Breast epithelium (tissue), 3 donors: ENCODE results near the gene RIPK1.

ENCODE experiments used
- POLR2A ChIP-seq: fragments of 450-650 bp; IDR thresholded peaks from one replicate; pipeline ENCODE4 v1.6.1; 2016; ENCODE audit warnings: antibody characterized with exemption, mild to moderate bottlenecking, moderate library complexity
- POLR2AphosphoS5 ChIP-seq, 3 donors: sonication (generic); formaldehyde crosslinking; IDR thresholded peaks; one replicate each; pipeline ENCODE4 v1.6.1; 2017; ENCODE audit warnings: antibody characterized with exemption in 3 of 3
- TF ChIP-seq, protein P1 (sequence below), 3 donors: fragments of 450-650 bp; IDR thresholded peaks; one replicate each; pipeline ENCODE4 v1.5.1; 2016 to 2017; ENCODE audit warnings: antibody characterized with exemption in 3 of 3, mild to moderate bottlenecking in 3 of 3, moderate library complexity in 3 of 3

DNA sequence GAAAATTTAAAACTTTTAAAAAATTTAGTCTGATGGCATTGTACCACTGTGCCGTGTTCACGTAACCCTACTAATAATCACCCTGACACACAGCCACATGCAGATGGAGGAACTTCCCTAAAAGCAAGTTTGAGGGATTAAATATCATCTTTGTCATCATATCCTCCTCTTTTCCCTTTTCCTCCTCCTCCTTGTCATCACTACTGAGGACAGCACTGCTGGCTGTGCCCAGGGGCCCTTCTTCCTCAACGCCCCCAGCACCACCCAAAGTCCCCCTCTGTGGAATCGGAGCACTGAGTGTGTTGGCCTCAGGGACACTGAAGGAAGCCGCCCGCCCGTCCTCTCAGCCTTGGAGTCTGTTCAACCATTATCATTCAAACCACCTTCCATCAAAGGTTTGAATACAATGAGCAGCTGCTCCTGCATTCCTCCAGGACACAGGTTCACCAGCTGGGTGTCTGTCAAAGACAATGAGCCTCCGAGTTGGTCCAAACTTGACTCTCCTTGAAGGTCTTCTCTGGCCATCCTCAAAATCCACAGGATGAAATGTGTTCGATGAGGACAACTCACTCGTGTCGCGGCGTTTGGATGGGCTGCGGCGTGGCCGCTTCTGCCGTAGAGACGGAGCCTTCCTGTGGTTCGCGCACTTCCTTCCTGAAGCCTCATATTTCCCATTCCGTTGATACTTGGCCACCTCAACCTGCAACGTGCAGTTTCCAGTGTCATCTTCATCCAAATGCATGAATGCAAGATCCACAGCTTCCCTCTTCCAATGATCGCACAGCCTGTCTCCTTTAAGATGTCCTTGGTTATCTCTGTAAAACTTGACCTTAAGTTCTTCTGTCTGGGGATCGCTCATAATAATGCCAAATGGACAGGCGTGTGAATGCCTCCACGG lies 45.3 kb upstream of the RIPK1 start:
- TF ChIP-seq, protein P1, sequence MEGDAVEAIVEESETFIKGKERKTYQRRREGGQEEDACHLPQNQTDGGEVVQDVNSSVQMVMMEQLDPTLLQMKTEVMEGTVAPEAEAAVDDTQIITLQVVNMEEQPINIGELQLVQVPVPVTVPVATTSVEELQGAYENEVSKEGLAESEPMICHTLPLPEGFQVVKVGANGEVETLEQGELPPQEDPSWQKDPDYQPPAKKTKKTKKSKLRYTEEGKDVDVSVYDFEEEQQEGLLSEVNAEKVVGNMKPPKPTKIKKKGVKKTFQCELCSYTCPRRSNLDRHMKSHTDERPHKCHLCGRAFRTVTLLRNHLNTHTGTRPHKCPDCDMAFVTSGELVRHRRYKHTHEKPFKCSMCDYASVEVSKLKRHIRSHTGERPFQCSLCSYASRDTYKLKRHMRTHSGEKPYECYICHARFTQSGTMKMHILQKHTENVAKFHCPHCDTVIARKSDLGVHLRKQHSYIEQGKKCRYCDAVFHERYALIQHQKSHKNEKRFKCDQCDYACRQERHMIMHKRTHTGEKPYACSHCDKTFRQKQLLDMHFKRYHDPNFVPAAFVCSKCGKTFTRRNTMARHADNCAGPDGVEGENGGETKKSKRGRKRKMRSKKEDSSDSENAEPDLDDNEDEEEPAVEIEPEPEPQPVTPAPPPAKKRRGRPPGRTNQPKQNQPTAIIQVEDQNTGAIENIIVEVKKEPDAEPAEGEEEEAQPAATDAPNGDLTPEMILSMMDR (IDR thresholded peaks at IDR 0.05): no peak
- TF ChIP-seq POLR2AphosphoS5 (IDR thresholded peaks at IDR 0.05) (no peak), POLR2A (no peak)
